Right lobe of liver (tissue), 6 donors: Measurements from ENCODE around the gene TATDN2. TPM values are rescaled to one million over a fixed set of nuclear protein-coding genes. Genes with fewer than 3 reads are reported as not detected.

Experiments
- ATAC-seq, 4 donors: fragments of 200-7000 bp; cut with Tn5 transposase; one replicate each; pipeline ENCODE4 v1.9.1; 2020; ENCODE audit warnings: mild to moderate bottlenecking in 4 of 4, moderate library complexity in 4 of 4
- DNase-seq, 3 donors: peaks; one replicate each; pipeline ENCODE4 v3.0.0-alpha.2; 2020
- H3K27ac ChIP-seq, 3 donors: fragments of 200-600 bp; one replicate each; pipeline ENCODE4 v1.8.0; 2022
- H3K27me3 ChIP-seq, 2 donors: fragments of 200-600 bp; one replicate each; pipeline ENCODE4 v1.8.0; 2022
- H3K36me3 ChIP-seq, 4 donors: fragments of 200-600 bp; sonication (generic) in 1 of 4; one replicate each; pipeline versions ENCODE4 v1.5.1 to v1.8.0; 2017 to 2022; ENCODE audit warnings: control low read depth in 1 of 4
- H3K4me1 ChIP-seq, 4 donors: fragments of 200-600 bp; sonication (generic) in 1 of 4; one replicate each; pipeline versions ENCODE4 v1.5.1 to v1.8.0; 2017 to 2022; ENCODE audit warnings: control low read depth in 1 of 4
- H3K4me3 ChIP-seq, 3 donors: fragments of 200-600 bp; one replicate each; pipeline ENCODE4 v1.8.0; 2022
- H3K9me3 ChIP-seq, 4 donors: fragments of 200-600 bp; sonication (generic) in 1 of 4; one replicate each; pipeline versions ENCODE4 v1.5.1 to v1.8.0; 2017 to 2022; ENCODE audit warnings: control low read depth in 1 of 4
- CTCF ChIP-seq, 4 donors: fragments of 200-600 bp in 3 of 4; fragments of 450-650 bp in 1 of 4; IDR thresholded peaks; one replicate each; pipeline versions ENCODE4 v1.5.1 to v1.8.0; 2016 to 2022; ENCODE audit warnings: antibody characterized with exemption in 4 of 4, mild to moderate bottlenecking in 2 of 4
- POLR2A ChIP-seq: fragments of 450-650 bp; IDR thresholded peaks from one replicate; pipeline ENCODE4 v1.6.1; 2017; ENCODE audit warnings: antibody characterized with exemption, mild to moderate bottlenecking
- WGBS: methylation state at CpG from one replicate; pipeline ENCODE4 v1.1.6; 2018; ENCODE audit warnings: low coverage, low lambda C conversion rate; ENCODE audit not compliant: insufficient coverage; ENCODE audit errors: missing lambda C conversion rate; 5-methylcytosine and 5-hydroxymethylcytosine counted together
- intact Hi-C, 2 donors: fragments of 100-400 bp; cut with DNase I; formaldehyde crosslinking; loops; one replicate each; pipeline versions ENCODE4 v1.11.2 to v1.14.1; 2022
- total RNA-seq, 6 experiments: library from RNA; depleted of rRNA in 2 of 6; stranded (reverse); fragments of >200 nt in 2 of 6; fragmentation: NEBNext Ultra II Directional in 3 of 6; extraction: Animal tissue kit (Norgen Biotek cat#: 25700) in 3 of 6; gene quantifications; one replicate each; pipeline versions ENCODE4 v1.1.0 to v1.2.4, GENCODE V29; 2016 to 2023
- donor health status: DM: no; HTN: yes; CAD: no.
- donor health status: DM: no; HTN: no; CAD: no.
- donor health status: DM: no; HTN: no; CAD: no.
- donor health status: DM: no; HTN: yes; CAD: no.
- donor health status: DM: no; HTN: yes; CAD: no.

TATDN2 gene
- total RNA-seq, 6 experiments from 2014 or later: 7.2 to 13.4 (median 10.1) TPM

GRCh38 chr3:10217359-10217758, 30.9 kb upstream of the TATDN2 start:
- H3K9me3 ChIP-seq: no peaks in the 10 kb centered on the region
- WGBS: 94% methylated on average over 3 of the region's 3 CpGs
- H3K4me1 ChIP-seq: no peaks in the 10 kb centered on the region
- H3K27me3 ChIP-seq: no peaks in the 10 kb centered on the region
- TF ChIP-seq POLR2A (no peak), CTCF (IDR thresholded peaks at IDR 0.05) (no peak)
- intact Hi-C loops: no loop called here
- DNase-seq (no peak), ATAC-seq (no peak)
- H3K27ac ChIP-seq: no peak overlapping the region
- H3K4me3 ChIP-seq: no peak overlapping the region
- H3K36me3 ChIP-seq: peaks cover 0 to 12% (median 3%) of the 10 kb centered on the region in 4 donors

- H3K4me1 ChIP-seq: peaks cover 0 to 12% (median 5%) of the 10 kb centered on the region in 4 donors
- H3K27ac ChIP-seq: no peak overlapping the region
- ATAC-seq: no peak
- peaks cover 0 to 6% (median 5%) of the 10 kb centered on the region in 4 donors for H3K36me3 ChIP-seq
- intact Hi-C loops: loop anchor here (10.0 kb wide), 2 partner anchors 45 to 285 kb away; partner anchors contain the start of gene CRELD1 (in 1 of the 2)
- H3K27me3 ChIP-seq: no peaks in the 10 kb centered on the region
- no peak for DNase-seq
- TF ChIP-seq POLR2A (no peak), CTCF (IDR thresholded peaks at IDR 0.05) (no peak)
- no peak overlapping the region for H3K4me3 ChIP-seq
- 86% methylated on average over 9 of the region's 9 CpGs for WGBS
- no peaks in the 10 kb centered on the region for H3K9me3 ChIP-seq
Observed at GRCh38 chr3:10219737-10220136, 28.5 kb upstream of the TATDN2 start.

- H3K27ac ChIP-seq: peak overlapping the region in 1 of 3 donors; percentile 13
- ATAC-seq: peak in 1 of 4 donors; percentile 2
- TF ChIP-seq CTCF (IDR thresholded peaks at IDR 0.05) (no peak), POLR2A (no peak)
- H3K27me3 ChIP-seq: no peaks in the 10 kb centered on the region
- DNase-seq: no peak
- intact Hi-C loops: loop anchor here (10.0 kb wide), 2 partner anchors 49 to 289 kb away; partner anchors contain the start of gene CRELD1 (in 1 of the 2)
- peaks cover 0 to 11% (median 0%) of the 10 kb centered on the region in 4 donors for H3K36me3 ChIP-seq
- no peaks in the 10 kb centered on the region for H3K9me3 ChIP-seq
- WGBS: 64% methylated on average over 8 of the region's 10 CpGs
- no peak overlapping the region for H3K4me3 ChIP-seq
- H3K4me1 ChIP-seq: peaks cover 0 to 18% (median 8%) of the 10 kb centered on the region in 4 donors
Observed at GRCh38 chr3:10223676-10224639, 24.3 kb upstream of the TATDN2 start.

GRCh38 chr3:10224794-10225665, 23.2 kb upstream of the TATDN2 start:
- TF ChIP-seq CTCF (IDR thresholded peaks at IDR 0.05): peak; percentile 84 to 93 (median 86)
- no peak for TF ChIP-seq POLR2A
- H3K27ac ChIP-seq: no peak overlapping the region
- intact Hi-C loops: loop anchor here (10.0 kb wide), 2 partner anchors 50 to 290 kb away; partner anchors contain the start of gene CRELD1 (in 1 of the 2)
- DNase-seq (peak; percentile 66 to 93 (median 76)), ATAC-seq (peak; percentile 86 to 98 (median 95))
- WGBS: 46% methylated on average over 4 of the region's 4 CpGs
- H3K4me3 ChIP-seq: no peak overlapping the region
- H3K4me1 ChIP-seq: peaks cover 0 to 18% (median 8%) of the 10 kb centered on the region in 4 donors
- no peaks in the 10 kb centered on the region for H3K9me3 ChIP-seq
- peaks cover 0 to 11% (median 0%) of the 10 kb centered on the region in 4 donors for H3K36me3 ChIP-seq
- H3K27me3 ChIP-seq: no peaks in the 10 kb centered on the region
